ENCODE results near the gene HELB.

The HELB gene

DNA sequence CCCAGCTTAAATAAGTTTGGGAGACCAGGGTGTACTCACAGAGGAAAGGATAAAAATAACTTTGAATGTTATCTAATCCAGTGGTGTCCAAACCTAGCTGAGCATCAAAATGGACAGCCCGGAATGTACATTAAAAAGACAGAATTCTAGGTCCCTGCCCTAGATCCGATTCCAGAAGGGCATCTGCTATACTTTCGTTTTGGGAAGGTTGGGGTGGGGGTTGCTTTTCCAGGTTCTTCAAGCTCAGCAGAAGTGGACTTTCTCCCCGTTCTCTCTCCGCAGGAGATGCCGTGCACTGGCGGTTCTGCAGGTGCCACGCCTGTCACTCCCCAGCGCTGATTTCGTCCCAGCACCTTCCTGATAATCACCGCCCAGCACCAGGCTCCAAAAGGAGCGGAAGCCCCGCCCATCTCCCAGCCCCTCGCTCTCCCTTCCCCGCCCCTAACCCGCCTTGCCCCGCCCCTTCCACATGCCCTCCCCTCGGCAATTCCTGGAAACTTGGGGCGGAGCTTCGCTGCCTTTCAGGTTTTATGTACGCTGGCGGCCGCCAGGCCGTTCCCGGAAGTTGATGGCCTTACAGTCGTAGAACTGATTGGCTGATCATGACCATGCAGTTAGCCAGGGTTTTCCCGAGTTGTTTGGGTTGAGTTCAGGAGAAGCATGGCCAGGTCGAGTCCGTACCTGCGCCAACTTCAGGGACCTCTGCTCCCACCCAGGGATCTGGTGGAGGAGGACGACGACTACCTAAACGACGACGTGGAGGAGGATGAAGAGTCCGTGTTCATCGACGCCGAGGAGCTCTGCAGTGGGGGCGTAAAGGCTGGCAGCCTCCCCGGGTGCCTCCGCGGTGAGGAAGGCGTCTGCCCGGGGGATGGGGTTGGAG, at the start of gene HELB:
HELB (plus strand) TSS at position 550 of the 883 bp plus-strand sequence; CDS start at position 661, 111 bp downstream.
- in situ Hi-C loops (cut with HindIII; ENCODE audit: low sequenced_read_pairs): no loop called here

GRCh38 chr12:66252771-66253170, 49.5 kb upstream of the HELB start:
- in situ Hi-C loops (cut with HindIII; ENCODE audit: low sequenced_read_pairs): no loop called here

GRCh38 chr12:66255737-66256136, 46.6 kb upstream of the HELB start:
- in situ Hi-C loops (cut with HindIII; ENCODE audit: low sequenced_read_pairs): no loop called here

GRCh38 chr12:66258011-66258410, 44.3 kb upstream of the HELB start:
- in situ Hi-C loops (cut with HindIII; ENCODE audit: low sequenced_read_pairs): no loop called here

- in situ Hi-C loops (cut with HindIII; ENCODE audit: low sequenced_read_pairs): no loop called here
These were observed 39.6 kb upstream of the HELB start for GRCh38 chr12:66262737-66263136.

GRCh38 chr12:66268562-66268961, 33.7 kb upstream of the HELB start:
- in situ Hi-C loops (cut with HindIII; ENCODE audit: low sequenced_read_pairs): no loop called here

DNA sequence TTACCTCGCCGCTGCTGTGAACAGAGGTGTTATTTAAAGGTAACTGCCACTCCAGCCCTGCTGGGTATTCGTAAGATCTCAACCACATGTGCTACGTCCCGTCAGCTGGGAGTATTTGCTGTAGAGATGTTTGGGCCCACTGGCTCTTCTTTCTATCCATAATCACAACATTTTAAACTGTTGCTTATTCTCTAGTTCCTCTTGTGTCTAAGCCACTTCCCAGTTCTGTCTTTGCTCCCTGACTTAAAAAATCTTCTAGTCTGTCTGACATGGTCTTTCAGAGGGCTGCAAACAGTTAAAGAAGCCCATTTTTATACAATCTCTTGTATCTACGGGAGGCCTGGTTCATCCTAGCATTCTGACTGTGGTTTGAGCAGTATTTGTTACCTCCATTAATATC, 33.2 kb upstream of the HELB start:
- in situ Hi-C loops (cut with HindIII; ENCODE audit: low sequenced_read_pairs): no loop called here

DNA sequence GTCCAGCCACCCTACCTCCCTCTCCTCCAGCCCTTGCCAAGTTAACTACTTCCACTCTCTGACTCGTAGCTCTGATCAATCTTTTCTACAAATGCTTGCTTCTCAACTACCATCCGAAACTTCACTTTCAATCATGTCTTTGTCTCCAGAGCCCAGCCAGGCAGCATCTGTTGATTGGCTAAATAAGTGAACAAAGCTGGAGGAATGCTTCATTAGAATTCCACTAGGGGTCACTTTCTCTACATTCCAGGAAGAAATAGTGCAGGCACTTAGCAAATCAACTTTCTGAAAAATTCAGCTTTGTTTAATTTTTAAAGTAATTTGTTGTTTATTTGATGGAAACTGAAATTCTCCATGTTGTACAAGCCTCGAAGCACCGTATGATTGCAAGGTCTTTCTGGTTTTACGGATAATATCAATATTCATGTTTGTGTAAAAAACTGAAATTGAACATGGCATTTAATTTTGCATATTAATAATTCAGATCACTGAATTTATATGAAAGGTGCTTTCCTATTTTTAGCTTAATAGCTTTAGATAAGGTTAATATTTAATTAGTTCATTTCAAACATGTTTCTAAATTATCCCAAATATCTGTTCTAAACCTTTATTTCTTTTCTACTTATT, 32.4 kb upstream of the HELB start:
- in situ Hi-C loops (cut with HindIII; ENCODE audit: low sequenced_read_pairs): no loop called here

DNA sequence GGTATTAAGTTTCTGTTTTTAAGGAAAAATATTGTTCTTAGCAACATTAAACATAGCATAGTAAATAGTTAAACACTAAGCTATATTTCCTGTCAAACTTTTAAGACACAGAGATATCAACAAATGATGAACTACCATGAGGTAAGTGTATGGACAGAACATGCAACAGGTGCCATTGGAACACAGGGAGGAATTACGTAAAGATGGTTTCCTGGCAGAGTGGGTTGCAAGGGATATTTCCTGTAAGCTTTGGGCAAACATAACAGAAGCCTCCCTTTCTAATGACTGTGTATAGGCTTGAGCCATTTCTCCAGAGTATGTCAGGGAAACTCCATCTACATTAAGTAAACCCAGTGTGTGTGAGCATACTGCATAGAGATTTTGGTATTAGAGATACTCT, 31.7 kb upstream of the HELB start:
- in situ Hi-C loops (cut with HindIII; ENCODE audit: low sequenced_read_pairs): no loop called here

DNA sequence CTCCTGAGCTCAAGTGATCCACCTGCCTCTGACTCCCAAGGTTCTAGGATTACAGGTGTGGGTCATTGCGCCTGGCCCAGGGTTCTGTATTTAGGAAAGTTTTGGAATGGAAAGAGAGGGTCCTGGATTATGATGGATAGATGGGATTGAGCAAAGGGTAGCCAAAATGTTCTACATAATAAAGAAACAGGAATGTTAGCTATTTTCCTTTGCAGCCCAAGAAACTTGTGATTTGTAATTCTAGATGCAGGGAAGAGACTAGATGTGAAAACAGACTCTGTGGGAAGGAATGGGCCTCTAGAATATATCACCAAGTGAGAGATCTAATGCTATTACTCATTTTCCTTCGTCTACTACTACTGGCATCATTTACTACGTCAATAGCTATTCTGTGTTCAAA, 29.6 kb upstream of the HELB start:
- in situ Hi-C loops (cut with HindIII; ENCODE audit: low sequenced_read_pairs): no loop called here

DNA sequence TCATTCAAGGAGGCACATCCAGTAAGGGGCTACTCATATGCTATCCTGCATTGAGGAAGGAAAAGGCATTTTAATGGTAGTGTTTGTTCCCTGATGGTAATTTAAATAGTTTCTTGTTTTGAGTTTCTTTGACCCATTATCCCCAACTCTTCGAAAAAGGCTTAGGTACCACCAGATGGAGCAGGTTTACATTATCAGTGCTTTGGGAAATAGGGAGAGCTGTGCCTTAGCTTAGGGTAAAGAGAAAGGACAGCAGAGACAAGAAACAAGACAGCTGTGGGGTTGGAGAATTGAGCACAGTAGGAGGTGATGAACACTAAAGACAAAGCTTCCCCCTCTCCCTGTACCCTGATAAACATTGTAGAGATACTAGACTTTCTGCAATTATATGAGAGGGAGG, 29.1 kb upstream of the HELB start:
- in situ Hi-C loops (cut with HindIII; ENCODE audit: low sequenced_read_pairs): no loop called here

GRCh38 chr12:66275040-66275439, 27.3 kb upstream of the HELB start:
- in situ Hi-C loops (cut with HindIII; ENCODE audit: low sequenced_read_pairs): no loop called here

DNA sequence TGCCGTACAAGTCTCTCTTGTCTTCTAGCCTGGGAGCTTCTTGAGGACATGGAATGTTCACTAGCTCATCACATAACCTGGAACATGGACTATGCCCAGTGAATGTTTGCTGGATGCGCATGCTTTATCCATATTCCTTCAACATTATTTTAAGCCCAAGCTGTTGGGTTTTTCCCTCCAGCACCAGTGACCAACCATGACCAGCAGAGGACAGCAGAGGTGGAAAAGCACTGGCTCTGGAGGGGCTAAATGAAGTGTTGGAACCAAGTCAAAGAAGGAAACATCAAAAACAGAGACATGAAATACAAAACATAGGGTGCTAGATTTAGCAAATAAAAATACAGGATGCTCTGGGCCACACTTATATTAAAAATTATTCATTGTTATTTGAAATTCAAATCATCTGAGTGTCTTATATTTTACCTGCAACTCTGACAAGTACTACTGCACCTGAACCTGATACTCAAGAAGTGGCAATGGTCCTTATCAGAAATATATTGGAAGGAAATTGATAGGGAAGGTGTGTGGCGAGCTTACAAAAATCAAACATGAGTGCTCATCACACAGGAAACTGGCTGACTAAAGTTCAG, 23.1 kb upstream of the HELB start:
- in situ Hi-C loops (cut with HindIII; ENCODE audit: low sequenced_read_pairs): no loop called here

GRCh38 chr12:66280561-66280960, 21.7 kb upstream of the HELB start:
- in situ Hi-C loops (cut with HindIII; ENCODE audit: low sequenced_read_pairs): no loop called here

DNA sequence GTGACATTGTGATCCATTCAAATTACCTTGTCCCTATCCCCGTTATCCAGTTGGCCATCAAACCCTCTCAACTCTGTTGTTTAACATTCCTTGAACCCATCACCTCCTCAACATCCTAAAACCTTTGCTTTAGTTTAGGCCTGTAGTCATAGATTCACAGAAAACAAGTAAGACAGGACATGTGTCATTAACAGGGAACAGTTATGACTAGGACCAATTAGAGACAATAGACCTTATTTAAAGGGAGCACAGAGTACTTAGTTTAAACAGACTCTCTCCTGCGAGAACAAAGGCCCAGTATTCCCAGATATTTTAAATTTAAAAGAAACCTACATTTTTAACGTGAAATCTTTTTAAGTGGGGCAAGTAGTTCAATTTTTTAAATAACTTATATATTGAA, 20.0 kb upstream of the HELB start:
- in situ Hi-C loops (cut with HindIII; ENCODE audit: low sequenced_read_pairs): no loop called here

DNA sequence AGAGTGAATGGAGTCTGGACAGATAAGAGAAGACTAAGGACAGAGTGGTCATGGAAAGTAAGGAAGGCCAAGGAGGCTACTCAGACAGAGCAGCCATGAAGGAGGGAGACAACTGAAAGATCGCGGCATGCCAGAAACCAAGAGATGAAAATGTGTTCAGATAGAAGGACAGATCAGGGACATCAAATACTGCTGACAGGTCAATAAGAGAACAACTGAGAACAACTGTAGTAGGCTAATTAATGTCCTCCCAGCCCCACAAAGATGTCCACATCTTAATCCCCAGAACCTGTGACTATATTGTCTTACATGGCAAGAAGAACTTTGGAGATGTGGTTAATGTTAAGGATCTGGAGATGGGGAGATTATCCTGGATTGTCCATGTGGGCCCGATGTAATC, 15.0 kb upstream of the HELB start:
- in situ Hi-C loops (cut with HindIII; ENCODE audit: low sequenced_read_pairs): no loop called here

DNA sequence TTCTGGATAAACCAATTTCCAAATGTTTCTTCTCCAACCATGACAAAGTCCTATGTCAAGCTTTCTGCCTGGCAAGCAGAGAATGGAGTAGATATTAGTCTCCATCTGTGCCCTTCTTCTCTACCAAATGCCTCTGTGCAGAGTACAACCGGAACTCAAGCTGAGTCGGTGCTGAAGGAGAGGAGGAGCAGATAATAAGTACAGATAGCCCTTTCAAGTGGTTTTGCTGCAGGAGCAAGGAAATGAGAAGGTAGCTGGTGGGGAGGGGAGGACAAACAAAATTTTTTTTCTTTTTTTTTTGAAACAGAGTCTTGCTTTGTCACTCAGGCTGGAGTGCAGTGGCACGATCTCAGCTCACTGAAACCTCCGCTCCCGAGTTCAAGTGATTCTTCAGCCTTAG, 14.2 kb upstream of the HELB start:
- in situ Hi-C loops (cut with HindIII; ENCODE audit: low sequenced_read_pairs): no loop called here

- in situ Hi-C loops (cut with HindIII; ENCODE audit: low sequenced_read_pairs): no loop called here
These were observed 12.8 kb upstream of the HELB start for GRCh38 chr12:66289485-66289884.

- in situ Hi-C loops (cut with HindIII; ENCODE audit: low sequenced_read_pairs): no loop called here
These were observed 11.5 kb upstream of the HELB start for GRCh38 chr12:66290716-66291200.

DNA sequence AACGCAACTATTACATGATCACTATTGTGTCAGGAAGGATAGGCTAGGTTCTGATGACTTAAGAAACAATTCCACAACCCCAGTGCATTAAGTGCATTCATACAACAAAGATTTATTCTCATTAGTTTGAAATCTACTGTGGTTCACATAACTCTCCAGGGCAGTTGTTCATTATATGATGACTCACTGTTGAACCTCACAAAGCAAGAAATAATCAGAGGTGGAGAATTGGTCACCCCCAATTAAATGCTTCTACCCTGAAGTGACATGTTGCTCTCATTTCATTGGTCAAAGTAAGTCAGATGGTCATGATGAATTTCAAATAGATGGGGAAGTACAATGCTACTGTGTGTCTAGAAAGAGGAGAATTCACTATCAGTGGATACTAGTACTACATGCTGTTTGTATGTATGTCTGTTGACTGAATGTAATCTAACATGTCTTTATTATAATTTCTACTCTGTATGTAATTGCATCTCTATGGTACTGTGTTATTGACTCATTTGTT, 6.1 kb upstream of the HELB start:
- in situ Hi-C loops (cut with HindIII; ENCODE audit: low sequenced_read_pairs): no loop called here

DNA sequence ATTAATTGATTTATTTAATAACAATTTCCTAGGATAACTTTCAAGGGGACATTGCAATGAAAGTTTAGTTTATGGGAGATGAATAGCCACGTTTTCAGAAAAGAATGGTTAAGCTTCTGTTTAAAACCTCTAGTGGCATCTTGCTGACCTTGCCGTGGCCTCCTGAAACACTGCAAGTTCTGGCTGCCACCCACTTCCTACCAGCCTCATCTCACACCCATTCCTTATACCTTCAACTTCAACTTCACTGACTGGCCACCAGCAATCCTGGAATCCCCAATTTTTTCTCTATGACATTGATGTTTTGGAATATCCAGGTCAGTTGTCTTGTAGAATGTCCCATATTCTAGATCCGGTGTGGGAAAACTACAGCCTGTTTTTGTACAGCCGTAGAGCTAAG, 5.2 kb upstream of the HELB start:
- in situ Hi-C loops (cut with HindIII; ENCODE audit: low sequenced_read_pairs): no loop called here

DNA sequence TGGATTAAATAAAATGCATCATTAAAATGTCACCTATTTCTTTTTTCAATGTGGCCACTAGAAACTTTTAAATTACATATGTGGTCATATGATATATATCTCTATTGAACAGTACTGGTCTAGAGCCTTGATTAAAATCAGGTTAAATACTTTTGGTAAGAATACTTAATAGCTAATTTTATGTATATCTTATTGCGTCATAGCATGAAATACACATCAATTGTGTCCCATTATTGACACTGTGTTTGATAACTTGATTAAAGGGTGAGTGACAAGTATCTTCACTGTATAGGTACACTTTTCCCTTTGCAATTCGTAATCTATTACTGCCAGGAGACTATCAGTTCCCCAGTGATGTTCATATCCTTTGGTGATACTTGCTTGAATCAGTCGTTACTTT, 4.4 kb upstream of the HELB start:
- in situ Hi-C loops (cut with HindIII; ENCODE audit: low sequenced_read_pairs): no loop called here
